Measurements from ENCODE around the gene ANKMY1.

Gene ANKMY1

DNA sequence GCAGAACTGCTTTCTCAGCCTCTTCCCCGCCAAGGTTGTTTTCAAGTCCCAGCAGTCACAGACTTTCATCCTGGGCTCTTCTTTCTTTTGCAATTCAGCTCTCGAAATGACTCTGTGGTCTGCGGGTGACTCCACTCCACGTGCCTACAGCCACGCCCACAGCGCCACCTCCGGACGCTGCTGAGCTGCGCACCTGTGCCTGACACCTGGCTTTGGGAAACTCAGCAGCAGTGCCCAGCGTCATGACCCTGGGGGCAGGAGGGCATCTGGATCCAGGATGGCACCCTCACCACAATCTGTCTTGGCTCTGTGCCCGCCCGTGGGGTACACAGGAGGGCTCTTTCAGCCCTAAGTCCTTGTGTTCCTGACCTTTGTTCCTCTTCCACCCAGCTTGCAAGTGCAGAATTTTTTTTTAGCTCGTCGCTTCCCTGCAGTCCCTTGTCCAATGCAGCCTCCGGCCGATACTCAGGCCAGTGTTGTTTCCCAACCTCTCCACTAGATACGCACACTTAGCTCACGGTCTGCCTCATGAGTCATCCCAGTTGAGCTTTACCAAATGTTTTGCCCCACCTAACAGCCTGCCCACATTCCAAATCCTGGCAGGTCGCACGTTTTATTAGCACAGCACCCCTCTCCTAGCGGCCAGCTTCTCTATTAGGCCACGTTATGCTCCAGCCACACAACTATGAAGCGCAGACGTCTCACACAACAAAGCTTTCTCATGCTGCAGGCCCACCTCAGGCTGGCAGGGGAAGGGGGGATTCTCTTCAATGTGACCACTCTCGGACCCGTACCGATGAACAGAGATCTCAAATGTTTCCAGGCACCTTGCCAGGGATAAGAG is 22.2 kb upstream of the ANKMY1 start:
- in situ Hi-C loops (cut with HindIII; ENCODE audit: low sequenced_read_pairs): no loop called here

GRCh38 chr2:240579071-240579762 is 21.4 kb upstream of the ANKMY1 start:
- in situ Hi-C loops (cut with HindIII; ENCODE audit: low sequenced_read_pairs): no loop called here

DNA sequence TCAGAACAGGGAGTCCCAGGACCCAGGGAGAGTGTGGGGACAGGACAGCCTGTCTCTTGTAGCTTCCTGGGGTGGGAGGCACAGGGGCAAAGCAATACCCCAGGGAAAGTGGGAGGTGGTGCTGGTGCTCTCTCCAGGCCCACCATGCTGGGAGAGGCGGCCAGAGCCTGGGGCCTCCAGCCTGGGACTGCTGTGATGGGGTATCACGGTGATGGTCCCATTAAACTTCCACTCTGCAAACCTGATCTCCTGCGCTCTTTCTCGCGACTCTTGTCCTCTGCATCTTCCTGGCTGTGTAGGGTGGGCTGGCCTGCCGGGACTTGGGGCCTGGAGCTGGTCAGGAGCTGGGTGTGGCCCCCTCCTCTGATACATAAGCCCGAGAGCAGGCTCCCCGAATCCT is 20.7 kb upstream of the ANKMY1 start:
- in situ Hi-C loops (cut with HindIII; ENCODE audit: low sequenced_read_pairs): no loop called here

DNA sequence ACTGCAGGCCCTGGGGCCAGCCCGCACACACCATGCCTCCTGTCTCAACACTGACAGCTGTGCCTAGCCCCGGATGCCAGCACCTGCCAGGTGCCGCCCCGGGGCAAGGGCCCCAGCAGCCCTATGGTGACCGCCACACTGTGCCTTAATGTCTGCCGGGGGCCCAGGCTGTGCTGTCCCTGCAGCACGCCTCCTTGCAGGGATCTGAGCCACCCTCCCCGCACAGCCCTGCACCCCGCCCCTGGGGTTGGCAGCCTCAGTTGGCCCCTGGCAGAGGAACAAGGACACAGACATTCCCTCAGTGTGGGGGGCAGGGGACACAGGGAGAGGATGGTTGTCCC is 20.3 kb upstream of the ANKMY1 start:
- in situ Hi-C loops (cut with HindIII; ENCODE audit: low sequenced_read_pairs): no loop called here

DNA sequence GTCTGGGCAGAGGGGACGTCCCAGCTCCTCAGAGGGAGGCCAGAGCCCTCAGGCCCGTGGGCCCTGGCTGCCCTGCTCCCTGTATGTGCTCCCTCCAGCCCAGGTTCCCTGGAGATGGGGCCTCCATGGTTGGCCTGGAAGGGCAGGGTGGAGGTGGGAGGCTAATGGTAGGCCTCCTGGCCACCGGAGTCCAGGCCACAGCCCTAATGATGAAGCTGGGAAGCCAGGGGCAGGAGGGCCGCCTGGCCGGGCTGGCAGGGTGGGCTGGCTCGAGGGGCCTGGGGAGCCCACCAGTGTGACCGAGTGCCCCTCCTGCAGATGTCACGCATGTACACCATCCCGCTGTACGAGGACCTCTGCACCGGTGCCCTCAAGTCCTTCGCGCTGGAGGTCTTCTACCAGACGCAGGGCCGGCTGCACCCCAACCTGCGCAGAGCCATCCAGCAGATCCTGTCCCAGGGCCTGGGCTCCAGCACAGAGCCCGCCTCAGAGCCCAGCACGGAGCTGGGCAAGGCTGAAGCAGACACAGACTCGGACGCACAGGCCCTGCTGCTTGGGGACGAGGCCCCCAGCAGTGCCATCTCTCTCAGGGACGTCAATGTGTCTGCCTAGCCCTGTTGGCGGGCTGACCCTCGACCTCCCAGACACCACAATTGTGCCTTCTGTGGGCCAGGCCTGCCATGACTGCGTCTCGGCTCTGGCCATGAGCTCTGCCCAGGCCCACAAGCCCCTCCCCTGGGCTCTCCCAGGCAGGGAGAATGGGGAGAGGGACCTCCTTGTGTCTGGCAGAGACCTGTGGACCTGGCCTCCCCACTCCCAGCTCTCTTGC is 19.7 kb upstream of the ANKMY1 start:
- in situ Hi-C loops (cut with HindIII; ENCODE audit: low sequenced_read_pairs): no loop called here

GRCh38 chr2:240576436-240577205 is 18.8 kb upstream of the ANKMY1 start:
- in situ Hi-C loops (cut with HindIII; ENCODE audit: low sequenced_read_pairs): no loop called here

DNA sequence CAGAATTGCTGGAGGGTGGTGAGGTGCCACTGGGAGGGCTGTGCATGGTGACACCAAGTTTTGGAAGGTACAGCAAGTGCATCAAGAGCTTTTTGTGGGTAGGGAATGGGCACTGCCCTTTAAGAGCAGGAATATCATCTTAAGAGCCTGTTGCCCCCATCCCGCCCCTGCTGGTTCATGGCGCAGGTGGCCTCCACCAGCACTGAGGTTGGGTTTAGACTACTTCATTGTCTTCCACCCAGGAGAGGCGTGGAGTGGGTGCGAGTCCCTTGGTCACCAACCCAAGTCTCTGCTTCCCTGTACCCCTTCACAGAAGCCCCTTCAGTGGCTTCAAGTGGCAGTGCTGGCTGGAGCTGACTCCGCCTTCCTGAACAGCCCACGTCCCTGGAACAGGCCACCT is 18.2 kb upstream of the ANKMY1 start:
- in situ Hi-C loops (cut with HindIII; ENCODE audit: low sequenced_read_pairs): no loop called here

DNA sequence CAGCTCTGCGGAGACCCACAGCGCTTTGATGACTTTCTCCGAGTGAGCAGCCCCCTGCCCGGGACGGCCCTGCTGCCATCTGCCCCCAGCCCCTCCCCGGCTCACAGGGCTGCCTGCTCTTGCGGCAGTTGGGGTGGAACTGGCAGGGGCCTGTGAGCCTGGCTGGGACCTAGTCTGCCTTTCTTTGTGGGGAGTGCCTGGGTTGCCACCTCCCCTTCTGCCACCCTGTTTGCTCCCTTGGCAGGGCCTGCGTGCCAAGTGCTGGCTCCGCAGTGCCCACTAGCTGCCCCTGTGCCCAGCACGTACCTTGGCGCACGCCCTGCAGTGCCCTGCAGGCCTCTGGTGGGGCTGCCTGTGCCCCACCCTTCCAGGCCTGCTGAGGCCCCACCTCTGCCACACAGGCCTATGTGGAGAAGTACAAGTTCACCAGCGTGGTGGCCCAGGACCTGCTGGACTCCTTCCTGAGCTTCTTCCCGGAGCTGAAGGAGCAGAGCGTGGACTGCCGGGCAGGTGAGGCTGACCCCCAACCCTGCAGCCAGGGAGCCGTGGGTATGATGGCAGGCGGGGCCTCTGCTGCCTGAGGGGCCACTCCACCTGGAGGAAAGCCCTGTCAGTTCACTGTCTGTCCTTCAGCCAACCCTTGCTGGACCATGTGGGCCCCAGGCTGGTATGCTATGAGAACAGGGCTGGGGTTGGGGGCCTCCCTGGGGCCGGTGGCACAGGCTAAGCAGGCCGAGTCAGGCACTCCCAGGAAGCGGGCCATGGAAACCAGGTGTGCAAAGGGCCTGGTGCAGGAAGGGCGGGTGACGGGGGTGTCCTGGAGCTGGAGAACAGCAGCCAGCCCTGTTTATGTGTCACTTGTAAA is 17.5 kb upstream of the ANKMY1 start:
- in situ Hi-C loops (cut with HindIII; ENCODE audit: low sequenced_read_pairs): no loop called here

DNA sequence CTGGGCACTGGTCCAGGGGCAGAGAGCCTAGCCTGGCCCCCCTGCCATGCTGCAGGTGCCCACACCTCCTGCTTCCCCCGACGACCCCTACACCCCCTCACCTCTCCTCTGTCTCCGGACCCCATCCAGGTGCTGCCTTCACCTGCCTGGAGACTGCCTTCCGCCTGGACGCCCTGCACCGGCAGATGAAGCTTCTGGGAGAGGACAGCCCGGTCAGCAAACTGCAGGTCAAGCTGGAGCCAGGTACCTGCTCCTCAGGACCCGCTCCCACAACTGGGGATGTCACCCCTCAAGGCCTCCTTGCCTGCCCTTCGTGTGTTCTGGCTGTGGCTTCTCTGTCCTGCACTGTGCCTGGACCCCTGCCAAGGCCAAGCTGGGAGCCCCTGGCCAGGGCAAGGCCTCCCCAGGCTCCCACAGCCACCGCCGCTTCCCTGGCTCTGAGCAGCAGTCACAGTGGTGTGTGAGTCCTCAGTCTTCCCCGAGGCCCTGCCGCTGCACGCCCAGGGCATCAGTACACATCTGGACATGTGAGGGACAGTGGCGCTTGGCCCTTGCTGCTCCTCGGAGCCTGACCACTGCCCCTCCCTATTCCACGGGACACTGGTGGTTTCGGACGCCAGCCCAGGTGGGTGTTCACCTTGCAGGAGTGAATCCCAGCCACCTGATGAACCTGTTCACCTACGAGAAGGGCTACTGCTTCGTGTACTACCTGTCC is 16.8 kb upstream of the ANKMY1 start:
- in situ Hi-C loops (cut with HindIII; ENCODE audit: low sequenced_read_pairs): no loop called here

DNA sequence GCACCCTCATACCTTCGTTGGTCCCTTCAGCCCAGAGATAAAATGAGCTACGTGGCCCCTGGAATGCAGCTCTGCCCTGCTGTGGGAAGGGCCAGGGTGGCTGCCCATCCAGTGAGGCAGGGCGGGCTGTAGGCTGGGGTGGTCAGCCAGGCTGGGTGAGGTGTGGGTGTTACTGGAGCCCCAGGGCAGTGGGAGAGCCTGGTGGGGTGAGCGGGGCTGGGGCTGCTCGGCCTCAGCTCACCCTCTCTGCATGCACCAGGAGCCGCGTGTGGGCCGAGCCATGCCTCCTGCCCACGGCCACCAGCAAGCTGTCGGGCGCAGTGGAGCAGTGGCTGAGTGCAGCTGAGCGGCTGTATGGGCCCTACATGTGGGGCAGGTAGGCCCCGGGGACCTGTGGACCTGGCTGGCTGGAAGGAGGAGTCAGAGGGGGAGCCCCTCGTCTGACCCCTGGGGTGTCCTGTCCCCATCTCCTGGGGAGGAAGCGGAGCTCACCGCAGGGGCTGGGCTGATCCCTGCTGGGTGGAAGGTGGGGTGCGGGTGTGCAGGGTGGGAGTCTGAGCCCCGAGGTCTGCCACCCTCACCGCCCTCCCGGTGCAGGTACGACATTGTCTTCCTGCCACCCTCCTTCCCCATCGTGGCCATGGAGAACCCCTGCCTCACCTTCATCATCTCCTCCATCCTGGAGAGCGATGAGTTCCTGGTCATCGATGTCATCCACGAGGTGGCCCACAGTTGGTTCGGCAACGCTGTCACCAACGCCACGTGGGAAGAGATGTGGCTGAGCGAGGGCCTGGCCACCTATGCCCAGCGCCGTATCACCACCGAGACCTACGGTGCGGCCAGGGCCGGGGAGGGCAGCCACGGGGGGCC is 16.0 kb upstream of the ANKMY1 start:
- in situ Hi-C loops (cut with HindIII; ENCODE audit: low sequenced_read_pairs): no loop called here

GRCh38 chr2:240573071-240573515 is 15.3 kb upstream of the ANKMY1 start:
- in situ Hi-C loops (cut with HindIII; ENCODE audit: low sequenced_read_pairs): no loop called here

DNA sequence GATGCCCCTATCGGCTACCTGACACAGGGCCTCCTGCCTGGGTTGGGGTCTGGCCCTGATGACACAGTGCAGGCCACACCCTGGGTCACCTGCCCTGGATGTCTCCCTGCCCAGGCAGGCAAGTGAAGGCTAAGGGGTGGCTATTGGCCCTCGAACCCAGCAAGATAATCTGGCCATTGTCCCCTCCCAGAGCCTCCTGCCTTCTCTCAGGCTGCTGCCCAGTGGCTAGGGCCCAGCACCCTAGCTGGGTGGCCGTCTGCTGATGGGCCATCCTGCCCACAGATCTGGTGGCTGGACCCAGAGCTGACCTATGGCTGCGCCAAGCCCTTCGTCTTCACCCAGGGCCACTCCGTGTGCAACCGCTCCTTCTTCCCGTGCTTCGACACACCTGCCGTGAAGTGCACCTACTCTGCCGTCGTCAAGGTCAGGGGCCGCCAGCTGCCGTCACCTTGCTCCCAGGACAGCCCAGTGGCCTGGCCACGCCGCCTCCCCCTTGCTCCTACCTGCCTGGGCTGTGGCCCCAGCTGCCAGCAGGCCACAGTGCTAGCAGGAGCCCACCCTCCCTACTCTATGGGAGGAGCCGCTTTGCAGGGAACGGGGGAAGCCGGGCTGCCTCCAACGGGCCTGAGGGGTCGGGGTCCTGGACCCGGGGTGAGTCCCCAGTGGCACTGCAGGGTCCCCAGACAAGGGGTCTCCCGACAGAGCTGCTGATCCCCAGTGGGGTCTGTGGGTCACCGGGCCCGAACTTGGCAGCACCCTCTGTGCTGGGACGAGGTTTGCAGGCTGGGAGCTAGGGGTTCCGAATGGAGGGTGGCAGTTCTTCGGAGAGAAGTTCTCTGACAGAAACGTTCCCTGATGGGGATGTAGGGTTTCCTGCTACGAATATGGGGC is 14.6 kb upstream of the ANKMY1 start:
- in situ Hi-C loops (cut with HindIII; ENCODE audit: low sequenced_read_pairs): no loop called here

DNA sequence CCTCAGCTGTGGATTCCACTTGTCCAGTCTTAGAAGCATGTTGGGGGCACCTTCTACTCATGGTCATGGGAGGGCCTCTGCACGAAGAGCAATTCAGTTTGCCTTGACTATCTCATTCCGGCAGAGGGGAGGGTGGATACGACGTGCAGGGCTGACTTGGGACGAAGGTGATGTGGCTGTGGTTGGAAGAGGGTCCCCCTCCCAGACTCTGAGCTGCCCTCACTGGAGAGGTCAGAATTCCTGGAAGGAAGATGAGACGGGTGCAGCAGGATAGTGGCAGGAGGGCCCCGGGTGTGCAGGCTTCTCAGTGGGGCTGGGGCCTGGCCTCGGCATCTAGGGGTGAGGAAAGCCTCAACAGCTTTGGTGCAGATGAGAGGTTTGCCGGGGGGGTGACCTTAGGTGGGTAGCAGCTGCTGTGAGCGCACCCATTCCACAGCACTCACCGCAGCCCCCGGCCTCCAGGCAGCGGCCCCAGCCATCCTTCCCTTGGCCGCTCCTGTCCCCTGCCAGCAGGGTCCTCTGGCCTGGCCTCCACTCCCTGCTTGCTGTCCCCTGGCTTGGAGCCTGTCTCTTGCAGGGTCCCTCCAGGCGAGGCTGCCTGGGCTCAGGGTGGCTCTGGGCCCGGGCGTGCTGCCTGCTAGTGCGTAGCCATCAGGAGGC is 13.7 kb upstream of the ANKMY1 start:
- in situ Hi-C loops (cut with HindIII; ENCODE audit: low sequenced_read_pairs): no loop called here

GRCh38 chr2:240570531-240571313 is 12.9 kb upstream of the ANKMY1 start:
- in situ Hi-C loops (cut with HindIII; ENCODE audit: low sequenced_read_pairs): no loop called here

DNA sequence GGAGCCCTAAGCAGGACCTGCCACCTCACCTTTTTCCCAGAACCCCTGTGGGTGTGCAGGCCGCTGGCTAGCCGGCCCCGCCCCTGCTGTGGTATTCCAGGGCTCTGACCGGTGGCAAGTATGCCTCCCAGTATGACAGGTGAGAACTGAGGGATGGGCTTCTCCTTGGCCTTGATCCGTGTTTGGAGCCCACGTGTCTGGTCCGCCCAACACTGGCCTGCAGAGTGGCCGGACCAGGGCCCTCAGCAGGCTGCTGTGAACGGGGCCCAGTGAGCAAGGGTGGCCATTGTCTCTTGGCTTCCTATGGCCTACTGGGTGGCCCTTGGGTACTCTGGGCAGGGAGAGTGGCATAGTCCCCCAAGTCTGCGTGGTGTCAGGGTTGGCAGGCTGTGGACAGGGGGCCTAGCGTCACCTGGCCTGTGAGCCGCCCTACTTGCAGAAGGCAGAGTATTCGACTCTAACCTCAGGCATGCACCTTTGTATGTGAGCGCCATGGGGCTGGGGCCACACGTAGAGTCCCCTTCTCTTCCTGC is 12.3 kb upstream of the ANKMY1 start:
- in situ Hi-C loops (cut with HindIII; ENCODE audit: low sequenced_read_pairs): no loop called here

DNA sequence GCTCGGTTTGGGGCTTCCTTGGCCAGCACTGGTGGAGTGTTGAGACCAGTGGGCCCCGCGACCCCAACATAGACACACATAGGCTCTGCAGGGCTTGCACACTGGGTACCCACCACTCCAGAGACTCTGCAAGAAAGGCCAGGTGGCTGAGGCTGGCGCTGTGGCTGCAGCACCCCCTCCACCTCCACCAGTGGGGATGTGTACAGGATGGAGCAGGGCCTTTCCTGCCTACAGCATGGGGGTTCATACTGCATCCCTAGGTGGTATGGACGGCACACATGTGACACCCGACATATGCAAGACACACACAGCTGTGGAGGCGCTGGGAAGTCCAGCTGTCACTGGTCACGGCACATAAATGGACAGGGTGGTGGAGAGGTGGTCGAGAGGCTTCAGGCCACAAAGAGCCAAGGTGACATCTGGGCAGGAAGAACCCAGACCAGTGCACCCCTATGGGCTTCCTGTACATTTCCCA is 11.8 kb upstream of the ANKMY1 start:
- in situ Hi-C loops (cut with HindIII; ENCODE audit: low sequenced_read_pairs): no loop called here
